Osteoblast (primary cell): ENCODE measurements around the gene TNS2. TPM values are rescaled to one million over a fixed set of nuclear protein-coding genes. Genes with fewer than 3 reads are reported as not detected.

ENCODE experiments used
- DNase-seq: peaks from one replicate; pipeline ENCODE4 v3.0.0; 2011; ENCODE audit warnings: low spot score, mixed read lengths; ENCODE audit not compliant: insufficient read length; ENCODE audit errors: missing footprints
- H2AFZ ChIP-seq: 2 replicates; pipeline ENCODE4 v1.6.0; 2011; ENCODE audit warnings: mild to moderate bottlenecking, low read length
- H3K27ac ChIP-seq: 2 replicates; pipeline ENCODE4 v1.5.1; 2011; ENCODE audit warnings: mild to moderate bottlenecking, low read depth, low read length, moderate library complexity
- H3K27me3 ChIP-seq: 2 replicates; pipeline ENCODE4 v1.6.0; 2012; ENCODE audit warnings: mild to moderate bottlenecking, control low read depth, inconsistent platforms, low read length, moderate library complexity; ENCODE audit not compliant: insufficient read depth
- H3K36me3 ChIP-seq: 2 replicates; pipeline ENCODE4 v1.5.1; 2011; ENCODE audit warnings: mild to moderate bottlenecking, low read length, control low read depth, moderate library complexity; ENCODE audit not compliant: insufficient read depth
- H3K4me1 ChIP-seq: 2 replicates; pipeline ENCODE4 v1.5.1; 2011; ENCODE audit warnings: mild to moderate bottlenecking, low read length, control low read depth, moderate library complexity; ENCODE audit not compliant: insufficient read depth
- H3K4me2 ChIP-seq: 2 replicates; pipeline ENCODE4 v1.6.0; 2011; ENCODE audit warnings: mild to moderate bottlenecking, low read length; ENCODE audit not compliant: insufficient read depth
- H3K4me3 ChIP-seq: fragments of 200-600 bp; sonication (generic); 3 replicates; pipeline ENCODE4 v1.5.1; 2012; ENCODE audit warnings: mild to moderate bottlenecking, low read length, inconsistent platforms; ENCODE audit not compliant: insufficient read depth
- H3K79me2 ChIP-seq: 2 replicates; pipeline ENCODE4 v1.6.0; 2012; ENCODE audit warnings: mild to moderate bottlenecking, low read length, control low read depth, inconsistent platforms; ENCODE audit not compliant: insufficient read depth
- H3K9me3 ChIP-seq: 2 replicates; pipeline ENCODE4 v1.5.1; 2011; ENCODE audit warnings: low read depth, low read length, control low read depth
- H4K20me1 ChIP-seq: 2 replicates; pipeline ENCODE4 v1.6.0; 2012; ENCODE audit warnings: mild to moderate bottlenecking, low read length, control low read depth; ENCODE audit not compliant: insufficient read depth
- CTCF ChIP-seq: IDR thresholded peaks from 2 replicates; pipeline ENCODE4 v1.5.1; 2011; ENCODE audit warnings: mild to moderate bottlenecking, low read depth, low read length, moderate library complexity; ENCODE audit errors: extremely low read depth
- total RNA-seq: library from RNA; depleted of rRNA; stranded (reverse); fragments of >200 nt; gene quantifications from 2 replicates; pipeline ENCODE4 v1.2.3, GENCODE V29; 2012

The TNS2 gene
- total RNA-seq, 1 donor, result 72.0 TPM

GRCh38 chr12:53076461-53076860, 26.6 kb downstream of the TNS2 start:
- Histone ChIP-seq H3K4me1 (peaks cover 35% of the 10 kb centered on the region), H3K36me3 (peaks cover 46% of the 10 kb centered on the region), H3K27ac (peak overlapping the region; percentile 29), H3K27me3 (no peaks in the 10 kb centered on the region), H2AFZ (no peak overlapping the region), H3K4me3 (no peak overlapping the region), H4K20me1 (no peaks in the 10 kb centered on the region), H3K9me3 (no peaks in the 10 kb centered on the region), H3K79me2 (peaks cover 43% of the 10 kb centered on the region), H3K4me2 (no peak overlapping the region)
- TF ChIP-seq CTCF, result no peak
- no peak for DNase-seq

GRCh38 chr12:53077030-53077429, 27.2 kb downstream of the TNS2 start:
- no peak overlapping the region for H3K27ac ChIP-seq
- peaks cover 46% of the 10 kb centered on the region for H3K36me3 ChIP-seq
- no peaks in the 10 kb centered on the region for H3K9me3 ChIP-seq
- H3K79me2 ChIP-seq, result peaks cover 43% of the 10 kb centered on the region
- H3K4me2 ChIP-seq, result no peak overlapping the region
- H3K27me3 ChIP-seq, result no peaks in the 10 kb centered on the region
- H3K4me3 ChIP-seq, result no peak overlapping the region
- H3K4me1 ChIP-seq, result peaks cover 30% of the 10 kb centered on the region
- no peak overlapping the region for H2AFZ ChIP-seq
- no peaks in the 10 kb centered on the region for H4K20me1 ChIP-seq
- no peak for DNase-seq
- TF ChIP-seq CTCF, result no peak

GRCh38 chr12:53078425-53079225, 28.8 kb downstream of the TNS2 start:
- peak overlapping the region; percentile 73 for H2AFZ ChIP-seq
- peaks cover 40% of the 10 kb centered on the region for H3K36me3 ChIP-seq
- DNase-seq, result peak; percentile 78
- peak overlapping the region; percentile 85 for H3K4me3 ChIP-seq
- H4K20me1 ChIP-seq, result no peaks in the 10 kb centered on the region
- no peaks in the 10 kb centered on the region for H3K9me3 ChIP-seq
- no peaks in the 10 kb centered on the region for H3K27me3 ChIP-seq
- peak overlapping the region; percentile 74 for H3K27ac ChIP-seq
- H3K4me1 ChIP-seq, result peaks cover 24% of the 10 kb centered on the region
- peak overlapping the region; percentile 93 for H3K4me2 ChIP-seq
- TF ChIP-seq CTCF, result no peak
- H3K79me2 ChIP-seq, result peaks cover 41% of the 10 kb centered on the region

- H3K27me3 ChIP-seq, result no peaks in the 10 kb centered on the region
- TF ChIP-seq CTCF, result no peak
These were observed 29.6 kb downstream of the TNS2 start, which contains the start of gene SPRYD3 for GRCh38 chr12:53079226-53080117. SPRYD3 (minus strand) TSS chr12:53079390; CDS start chr12:53079333, 57 bp downstream.

More at GRCh38 chr12:53079226-53080117, 29.6 kb downstream of the TNS2 start, which contains the start of gene SPRYD3:
- H4K20me1 ChIP-seq, result no peaks in the 10 kb centered on the region
- peaks cover 34% of the 10 kb centered on the region for H3K79me2 ChIP-seq
- peak within 1 kb of the TSS; percentile 77 for H2AFZ ChIP-seq
- peak within 1 kb of the TSS; percentile 85 for H3K4me3 ChIP-seq
- peaks cover 24% of the 10 kb centered on the region for H3K4me1 ChIP-seq
- DNase-seq, result peak; percentile 99
- peak within 1 kb of the TSS; percentile 93 for H3K4me2 ChIP-seq
- no peaks in the 10 kb centered on the region for H3K9me3 ChIP-seq
- peak within 1 kb of the TSS; percentile 90 for H3K27ac ChIP-seq
- peaks cover 32% of the 10 kb centered on the region for H3K36me3 ChIP-seq
